Fibroblast of mammary gland (primary cell): Measurements from ENCODE around the gene SNRNP35.
"Not testable (repeated sequence)": the region's sequence is repeated elsewhere in the genome, so short reads cannot be mapped to it uniquely, and the experiment has no call there.

ENCODE experiments used
- DNase-seq: peaks from one replicate; pipeline ENCODE4 v3.0.0-alpha.2; 2010; ENCODE audit warnings: low read depth
- H3K4me3 ChIP-seq: 2 replicates; pipeline ENCODE4 v1.5.1; 2011; ENCODE audit warnings: low read depth, mild to moderate bottlenecking, low read length, moderate library complexity; ENCODE audit not compliant: control insufficient read depth
- CTCF ChIP-seq: conservative IDR thresholded peaks from 2 replicates; pipeline ENCODE4 v1.5.1; 2011; ENCODE audit warnings: low read depth, low read length, inconsistent platforms; ENCODE audit not compliant: control insufficient read depth, insufficient read depth

Gene SNRNP35

GRCh38 chr12:123506059-123506842, 48.3 kb downstream of the SNRNP35 start:
- no peak for TF ChIP-seq CTCF
- DNase-seq: no peak
- no peak overlapping the region for H3K4me3 ChIP-seq

GRCh38 chr12:123506843-123507236, 48.9 kb downstream of the SNRNP35 start:
- no peak for DNase-seq
- TF ChIP-seq CTCF: no peak
- H3K4me3 ChIP-seq: no peak overlapping the region

GRCh38 chr12:123512838-123513665, 55.1 kb downstream of the SNRNP35 start:
- no peak overlapping the region for H3K4me3 ChIP-seq
- DNase-seq: no peak
- no peak for TF ChIP-seq CTCF

GRCh38 chr12:123513805-123514204, 55.9 kb downstream of the SNRNP35 start:
- no peak for DNase-seq
- TF ChIP-seq CTCF: no peak
- no peak overlapping the region for H3K4me3 ChIP-seq

- not testable (repeated sequence) for H3K4me3 ChIP-seq, DNase-seq
These were observed 56.8 kb downstream of the SNRNP35 start for GRCh38 chr12:123514582-123515221.

- TF ChIP-seq CTCF: no peak
- H3K4me3 ChIP-seq: no peak overlapping the region
- DNase-seq: no peak
These were observed 58.4 kb downstream of the SNRNP35 start for GRCh38 chr12:123516216-123516780.
